H1 (cell line): Measurements from ENCODE around the gene KLHL10. TPM values are rescaled to one million over a fixed set of nuclear protein-coding genes. Genes with fewer than 3 reads are reported as not detected.

Experiments used
- BACH1 ChIP-seq: IDR thresholded peaks from 2 replicates; pipeline ENCODE4 v1.6.1; 2012; ENCODE audit warnings: low read length, improper control_type of control experiment
- CBX5 ChIP-seq: fragments of 300-800, 300-1000 bp; sonication (generic); IDR thresholded peaks from 2 replicates; pipeline ENCODE4 v1.7.1; 2016; ENCODE audit warnings: antibody characterized with exemption, low read length, low read depth
- CEBPB ChIP-seq: IDR thresholded peaks from 2 replicates; pipeline ENCODE4 v1.6.1; 2012; ENCODE audit warnings: low read depth, low read length
- CTBP2 ChIP-seq: IDR thresholded peaks from 2 replicates; pipeline ENCODE4 v1.7.0; 2011; ENCODE audit warnings: borderline replicate concordance, mild to moderate bottlenecking, moderate library complexity, mixed read lengths, low read length; ENCODE audit not compliant: insufficient read depth, insufficient read length
- EGR1 ChIP-seq: IDR thresholded peaks from 2 replicates; pipeline ENCODE4 v1.6.1; 2011; ENCODE audit warnings: low read depth, low read length, borderline replicate concordance
- FOSL1 ChIP-seq: IDR thresholded peaks from 2 replicates; pipeline ENCODE4 v1.6.1; 2011; ENCODE audit warnings: mild to moderate bottlenecking, low read depth, low read length, moderate library complexity; ENCODE audit not compliant: insufficient read depth
- GABPA ChIP-seq: IDR thresholded peaks from 2 replicates; pipeline ENCODE4 v1.6.1; 2011; ENCODE audit warnings: mild to moderate bottlenecking, low read length, moderate library complexity, borderline replicate concordance; ENCODE audit not compliant: insufficient read depth
- HDAC2 ChIP-seq, 2 experiments: fragments of 300-600 bp in 1 of 2; sonication (generic) in 1 of 2; IDR thresholded peaks; 2 replicates each; pipeline ENCODE4 v1.6.1; 2011 to 2012; ENCODE audit warnings: low read depth in 2 of 2, low read length in 2 of 2, mild to moderate bottlenecking in 2 of 2, moderate library complexity in 2 of 2, borderline replicate concordance in 1 of 2, inconsistent platforms in 1 of 2
- KDM1A ChIP-seq: fragments of 200-600, 300-600 bp; sonication (generic); IDR thresholded peaks from 2 replicates; pipeline ENCODE4 v1.7.1; 2016; ENCODE audit warnings: mild to moderate bottlenecking, low read length, borderline replicate concordance
- NANOG ChIP-seq: IDR thresholded peaks from 2 replicates; pipeline ENCODE4 v1.6.1; 2011; ENCODE audit warnings: low read length, low read depth, mild to moderate bottlenecking, inconsistent platforms; ENCODE audit not compliant: insufficient read depth, poor library complexity, severe bottlenecking
- PHF8 ChIP-seq: fragments of 200-600 bp; sonication (generic); conservative IDR thresholded peaks from 2 replicates; pipeline ENCODE4 v1.7.1; 2012; ENCODE audit warnings: low read depth, mild to moderate bottlenecking, inconsistent platforms, low read length, moderate library complexity
- SP1 ChIP-seq: IDR thresholded peaks from 2 replicates; pipeline ENCODE4 v1.6.1; 2011; ENCODE audit warnings: low read depth, low read length
- SRF ChIP-seq: IDR thresholded peaks from 2 replicates; pipeline ENCODE4 v1.6.1; 2011; ENCODE audit warnings: mild to moderate bottlenecking, low read depth, low read length, moderate library complexity
- TAF1 ChIP-seq: IDR thresholded peaks from 2 replicates; pipeline ENCODE4 v1.6.1; 2011; ENCODE audit warnings: mild to moderate bottlenecking, low read depth, low read length
- TAF7 ChIP-seq: optimal IDR thresholded peaks from 2 replicates; pipeline ENCODE3; 2011; ENCODE audit warnings: low read depth, mild to moderate bottlenecking, inconsistent platforms, low read length, moderate library complexity, borderline replicate concordance
- TCF12 ChIP-seq: IDR thresholded peaks from 2 replicates; pipeline ENCODE4 v1.6.1; 2011; ENCODE audit warnings: low read depth, mild to moderate bottlenecking, low read length
- polyA plus RNA-seq, 7 experiments: library from polyadenylated mRNA; depleted of rRNA in 3 of 7; stranded (reverse) in 5 of 7; unstranded in 2 of 7; fragments of >200 nt in 5 of 7; fragments of 200-250 nt in 2 of 7; gene quantifications; 1 replicate in 5 of 7; 2 replicates in 1 of 7; 4 replicates in 1 of 7; pipeline versions ENCODE4 v1.2.1 to v1.2.3, GENCODE V29; 2011 to 2013; ENCODE audit warnings: missing spikeins in 2 of 7, mixed read lengths in 2 of 7
- total RNA-seq: library from RNA; stranded (reverse); fragmentation: NEBNext Ultra II Directional; extraction: Animal tissue kit (Norgen Biotek cat#: 25700); gene quantifications from 2 replicates; pipeline ENCODE4 v1.2.1, GENCODE V29; 2021
- TF ChIP-seq, protein P1 (sequence below): IDR thresholded peaks from 2 replicates; pipeline ENCODE4 v1.6.1; 2012; ENCODE audit warnings: inconsistent platforms
- TF ChIP-seq, protein P2 (sequence below): IDR thresholded peaks from 2 replicates; pipeline ENCODE4 v1.6.1; 2011; ENCODE audit warnings: low read depth, mild to moderate bottlenecking, low read length; ENCODE audit not compliant: insufficient read depth
- TF ChIP-seq, protein P3 (sequence below): IDR thresholded peaks from 2 replicates; pipeline ENCODE4 v1.6.1; 2012; ENCODE audit warnings: low read length, inconsistent platforms
- TF ChIP-seq, protein P4 (sequence below): IDR thresholded peaks from 2 replicates; pipeline ENCODE4 v1.6.1; 2012; ENCODE audit warnings: inconsistent platforms

Gene KLHL10
- total and polyA plus RNA-seq, 2 of the 8 experiments (the other 6 are each of a cell fraction or from before 2014, with no cell fraction given) = 0.19 to 0.26 TPM

DNA sequence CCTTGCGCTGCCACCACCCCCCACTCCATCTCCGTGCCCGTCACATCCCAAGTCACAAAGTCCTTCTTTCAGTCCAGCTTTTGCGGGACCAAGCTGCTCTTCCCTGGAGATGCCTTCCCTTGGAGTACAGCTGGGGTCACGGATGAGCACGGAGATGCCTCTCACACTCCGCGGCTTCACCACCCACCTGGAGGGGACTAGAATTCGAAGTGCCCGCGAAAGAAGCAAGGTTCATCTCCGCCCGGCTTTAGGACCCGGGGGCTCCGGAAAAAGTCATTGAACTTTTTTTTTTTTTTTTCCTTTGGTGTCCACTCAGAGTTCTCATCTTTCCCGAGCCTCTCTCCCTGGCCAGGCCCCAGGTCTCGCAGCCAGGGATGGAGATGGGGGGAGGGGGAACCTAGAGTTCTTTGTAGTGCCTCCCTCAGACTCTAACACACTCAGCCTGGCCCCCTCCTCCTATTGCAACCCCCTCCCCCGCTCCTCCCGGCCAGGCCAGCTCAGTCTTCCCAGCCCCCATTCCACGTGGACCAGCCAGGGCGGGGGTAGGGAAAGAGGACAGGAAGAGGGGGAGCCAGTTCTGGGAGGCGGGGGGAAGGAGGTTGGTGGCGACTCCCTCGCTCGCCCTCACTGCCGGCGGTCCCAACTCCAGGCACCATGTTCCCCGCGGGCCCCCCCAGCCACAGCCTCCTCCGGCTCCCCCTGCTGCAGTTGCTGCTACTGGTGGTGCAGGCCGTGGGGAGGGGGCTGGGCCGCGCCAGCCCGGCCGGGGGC, 25.1 kb upstream of the KLHL10 start, which contains the start of gene FKBP10 (continued):
- TF ChIP-seq, protein P1, sequence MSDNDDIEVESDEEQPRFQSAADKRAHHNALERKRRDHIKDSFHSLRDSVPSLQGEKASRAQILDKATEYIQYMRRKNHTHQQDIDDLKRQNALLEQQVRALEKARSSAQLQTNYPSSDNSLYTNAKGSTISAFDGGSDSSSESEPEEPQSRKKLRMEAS = peak; percentile 95
- no peak for TF ChIP-seq NANOG
- peak; percentile 71 for TF ChIP-seq SP1
- TF ChIP-seq TCF12 = no peak
- TF ChIP-seq TAF7 = peak; percentile 75
- TF ChIP-seq TAF1 = peak; percentile 50; the same call in 1 of the 2 replicates
- TF ChIP-seq, protein P2, sequence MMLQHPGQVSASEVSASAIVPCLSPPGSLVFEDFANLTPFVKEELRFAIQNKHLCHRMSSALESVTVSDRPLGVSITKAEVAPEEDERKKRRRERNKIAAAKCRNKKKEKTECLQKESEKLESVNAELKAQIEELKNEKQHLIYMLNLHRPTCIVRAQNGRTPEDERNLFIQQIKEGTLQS = no peak
- no peak for TF ChIP-seq GABPA
- TF ChIP-seq CEBPB = no peak
- TF ChIP-seq, protein P3, sequence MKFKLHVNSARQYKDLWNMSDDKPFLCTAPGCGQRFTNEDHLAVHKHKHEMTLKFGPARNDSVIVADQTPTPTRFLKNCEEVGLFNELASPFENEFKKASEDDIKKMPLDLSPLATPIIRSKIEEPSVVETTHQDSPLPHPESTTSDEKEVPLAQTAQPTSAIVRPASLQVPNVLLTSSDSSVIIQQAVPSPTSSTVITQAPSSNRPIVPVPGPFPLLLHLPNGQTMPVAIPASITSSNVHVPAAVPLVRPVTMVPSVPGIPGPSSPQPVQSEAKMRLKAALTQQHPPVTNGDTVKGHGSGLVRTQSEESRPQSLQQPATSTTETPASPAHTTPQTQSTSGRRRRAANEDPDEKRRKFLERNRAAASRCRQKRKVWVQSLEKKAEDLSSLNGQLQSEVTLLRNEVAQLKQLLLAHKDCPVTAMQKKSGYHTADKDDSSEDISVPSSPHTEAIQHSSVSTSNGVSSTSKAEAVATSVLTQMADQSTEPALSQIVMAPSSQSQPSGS = no peak
- no peak for TF ChIP-seq BACH1
- TF ChIP-seq, protein P4, sequence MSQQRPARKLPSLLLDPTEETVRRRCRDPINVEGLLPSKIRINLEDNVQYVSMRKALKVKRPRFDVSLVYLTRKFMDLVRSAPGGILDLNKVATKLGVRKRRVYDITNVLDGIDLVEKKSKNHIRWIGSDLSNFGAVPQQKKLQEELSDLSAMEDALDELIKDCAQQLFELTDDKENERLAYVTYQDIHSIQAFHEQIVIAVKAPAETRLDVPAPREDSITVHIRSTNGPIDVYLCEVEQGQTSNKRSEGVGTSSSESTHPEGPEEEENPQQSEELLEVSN = no peak
- TF ChIP-seq KDM1A = peak; percentile 68; the same call in 1 of the 2 replicates
- peak; percentile 97 for TF ChIP-seq FOSL1
- TF ChIP-seq PHF8 = 0 out of 2 replicates have a peak, but pooled peaks have one; percentile 28
- peak; percentile 43; the same call in 1 of the 2 replicates for TF ChIP-seq EGR1
- no peak for TF ChIP-seq SRF
- peak; percentile 36 for TF ChIP-seq CTBP2
- TF ChIP-seq CBX5 = no peak
- TF ChIP-seq HDAC2 (IDR thresholded peaks at IDR 0.05; ENCODE audit: borderline replicate concordance in 1 of 2, low read depth in 2 of 2, low read length in 2 of 2) = 0 out of 4 replicates have a peak, but pooled peaks of 1 of the 2 experiments have one; percentile 28
